Left ventricle myocardium inferior (tissue), 1 donor: ENCODE data around the gene TMEM37. TPM values are rescaled to one million over a fixed set of nuclear protein-coding genes. Genes with fewer than 3 reads are reported as not detected.

Experiments
- DNase-seq: peaks from one replicate; pipeline ENCODE4 v3.0.0-alpha.2; 2020
- H3K27ac ChIP-seq: fragments of 200-600 bp; replicated peaks from 2 replicates; pipeline ENCODE4 v1.8.0; 2021
- H3K27me3 ChIP-seq: fragments of 200-600 bp; 2 replicates; pipeline ENCODE4 v1.8.0; 2021; ENCODE audit warnings: low read depth
- H3K36me3 ChIP-seq: fragments of 200-600 bp; 2 replicates; pipeline ENCODE4 v1.8.0; 2021
- H3K4me1 ChIP-seq: fragments of 200-600 bp; 2 replicates; pipeline ENCODE4 v1.8.0; 2021
- H3K4me3 ChIP-seq: fragments of 200-600 bp; 2 replicates; pipeline ENCODE4 v1.8.0; 2021; ENCODE audit warnings: mild to moderate bottlenecking, moderate library complexity
- H3K9me3 ChIP-seq: fragments of 200-600 bp; replicated peaks from 2 replicates; pipeline ENCODE4 v1.8.0; 2021
- CTCF ChIP-seq: fragments of 200-600 bp; IDR thresholded peaks from 2 replicates; pipeline ENCODE4 v1.8.0; 2021; ENCODE audit warnings: antibody characterized with exemption, mild to moderate bottlenecking, borderline replicate concordance
- intact Hi-C: fragments of 100-400 bp; cut with micrococcal nuclease; formaldehyde crosslinking; loops from one replicate; pipeline ENCODE4 v1.11.0; 2022
- total RNA-seq: library from RNA; stranded (reverse); fragmentation: NEBNext Ultra II Directional; extraction: Animal tissue kit (Norgen Biotek cat#: 25700); gene quantifications from one replicate; pipeline ENCODE4 v1.2.1, GENCODE V29; 2021
- donor health status: DM: no; HTN: yes; CAD: no; lungs with severe emphysema.

The TMEM37 gene
- total RNA-seq, 1 donor from 2014 or later: 2.4 TPM

GRCh38 chr2:119436993-119437772 lies 5.5 kb downstream of the TMEM37 start:
- H3K36me3 ChIP-seq: no peaks in the 10 kb centered on the region
- no peak for TF ChIP-seq CTCF

GRCh38 chr2:119438128-119438656 lies 6.5 kb downstream of the TMEM37 start:
- DNase-seq: no peak
- intact Hi-C loops: no loop called here
- no peak overlapping the region for H3K4me3 ChIP-seq
- no peak overlapping the region for H3K27ac ChIP-seq
- TF ChIP-seq CTCF: no peak
- H3K4me1 ChIP-seq: no peaks in the 10 kb centered on the region
- H3K9me3 ChIP-seq: no peaks in the 10 kb centered on the region
- no peaks in the 10 kb centered on the region for H3K36me3 ChIP-seq
- no peaks in the 10 kb centered on the region for H3K27me3 ChIP-seq

More at GRCh38 chr2:119436993-119437772, 5.5 kb downstream of the TMEM37 start:
- Histone ChIP-seq H3K27me3 (peaks cover 5% of the 10 kb centered on the region), H3K9me3 (no peaks in the 10 kb centered on the region), H3K4me3 (no peak overlapping the region), H3K4me1 (peaks cover 3% of the 10 kb centered on the region), H3K27ac (no peak overlapping the region)
- intact Hi-C loops: no loop called here
- no peak for DNase-seq

GRCh38 chr2:119438726-119439284 lies 7.2 kb downstream of the TMEM37 start:
- H3K27ac ChIP-seq: no peak overlapping the region
- intact Hi-C loops: no loop called here
- no peaks in the 10 kb centered on the region for H3K27me3 ChIP-seq
- H3K4me3 ChIP-seq: no peak overlapping the region
- DNase-seq: no peak
- no peaks in the 10 kb centered on the region for H3K4me1 ChIP-seq
- no peak for TF ChIP-seq CTCF
- H3K9me3 ChIP-seq: no peaks in the 10 kb centered on the region
- H3K36me3 ChIP-seq: no peaks in the 10 kb centered on the region

- no peaks in the 10 kb centered on the region for H3K9me3 ChIP-seq
- TF ChIP-seq CTCF: no peak
- H3K27me3 ChIP-seq: no peaks in the 10 kb centered on the region
Measured at GRCh38 chr2:119439574-119440500, 8.2 kb downstream of the TMEM37 start.

GRCh38 chr2:119440501-119440870 lies 8.8 kb downstream of the TMEM37 start:
- Histone ChIP-seq H3K27me3 (no peaks in the 10 kb centered on the region), H3K9me3 (no peaks in the 10 kb centered on the region), H3K27ac (no peak overlapping the region), H3K4me1 (no peaks in the 10 kb centered on the region), H3K4me3 (no peak overlapping the region), H3K36me3 (no peaks in the 10 kb centered on the region)
- no peak for TF ChIP-seq CTCF
- DNase-seq: no peak
- intact Hi-C loops: no loop called here

More at GRCh38 chr2:119439574-119440500, 8.2 kb downstream of the TMEM37 start:
- Histone ChIP-seq H3K4me3 (no peak overlapping the region), H3K4me1 (no peaks in the 10 kb centered on the region), H3K36me3 (no peaks in the 10 kb centered on the region), H3K27ac (no peak overlapping the region)
- no peak for DNase-seq
- intact Hi-C loops: no loop called here
